Right lobe of liver (tissue), 4 donors: ENCODE measurements around the gene CHI3L1.

ENCODE experiments used
- POLR2A ChIP-seq: fragments of 450-650 bp; IDR thresholded peaks from one replicate; pipeline ENCODE4 v1.6.1; 2017; ENCODE audit warnings: antibody characterized with exemption, mild to moderate bottlenecking
- TF ChIP-seq, protein P1 (sequence below), 4 donors: fragments of 200-600 bp in 3 of 4; fragments of 450-650 bp in 1 of 4; IDR thresholded peaks; one replicate each; pipeline versions ENCODE4 v1.5.1 to v1.8.0; 2016 to 2022; ENCODE audit warnings: antibody characterized with exemption in 4 of 4, mild to moderate bottlenecking in 2 of 4
- donor health status: DM: no; HTN: no; CAD: no.
- donor health status: DM: no; HTN: no; CAD: no.
- donor health status: DM: no; HTN: yes; CAD: no.

DNA sequence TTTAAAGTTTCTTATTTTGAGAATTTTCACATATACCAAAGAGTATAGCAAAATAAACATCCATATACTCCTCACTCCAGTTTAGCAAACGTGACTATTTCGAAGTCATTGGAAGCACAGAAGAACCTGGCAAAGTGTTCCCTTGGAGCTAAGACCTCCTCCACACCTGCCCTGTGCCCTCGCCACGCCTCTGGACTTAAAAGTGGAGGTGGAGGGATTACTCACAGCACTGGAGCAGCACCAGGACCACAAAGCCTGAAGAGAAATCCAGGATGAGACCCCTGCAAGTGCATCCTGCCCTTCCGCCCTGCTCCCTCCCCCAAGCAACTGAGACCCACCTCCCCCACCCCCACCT lies 436 bp downstream of the CHI3L1 start:
- TF ChIP-seq, protein P1, sequence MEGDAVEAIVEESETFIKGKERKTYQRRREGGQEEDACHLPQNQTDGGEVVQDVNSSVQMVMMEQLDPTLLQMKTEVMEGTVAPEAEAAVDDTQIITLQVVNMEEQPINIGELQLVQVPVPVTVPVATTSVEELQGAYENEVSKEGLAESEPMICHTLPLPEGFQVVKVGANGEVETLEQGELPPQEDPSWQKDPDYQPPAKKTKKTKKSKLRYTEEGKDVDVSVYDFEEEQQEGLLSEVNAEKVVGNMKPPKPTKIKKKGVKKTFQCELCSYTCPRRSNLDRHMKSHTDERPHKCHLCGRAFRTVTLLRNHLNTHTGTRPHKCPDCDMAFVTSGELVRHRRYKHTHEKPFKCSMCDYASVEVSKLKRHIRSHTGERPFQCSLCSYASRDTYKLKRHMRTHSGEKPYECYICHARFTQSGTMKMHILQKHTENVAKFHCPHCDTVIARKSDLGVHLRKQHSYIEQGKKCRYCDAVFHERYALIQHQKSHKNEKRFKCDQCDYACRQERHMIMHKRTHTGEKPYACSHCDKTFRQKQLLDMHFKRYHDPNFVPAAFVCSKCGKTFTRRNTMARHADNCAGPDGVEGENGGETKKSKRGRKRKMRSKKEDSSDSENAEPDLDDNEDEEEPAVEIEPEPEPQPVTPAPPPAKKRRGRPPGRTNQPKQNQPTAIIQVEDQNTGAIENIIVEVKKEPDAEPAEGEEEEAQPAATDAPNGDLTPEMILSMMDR (IDR thresholded peaks at IDR 0.05) = no peak
- TF ChIP-seq POLR2A = no peak
